Stimulated activated naive B cell treated with anti-CD40 and anti-IgM and Interleukin-4, amounts not matched to agents 10 μg/mL and 1 μg/mL and 100 μg/mL, for 72 hours (primary cell): Measurements from ENCODE around the gene OVOL1.
A peak's percentile ranks its signal among the peaks of the same experiment; 100 is the strongest.

Experiments
- ATAC-seq, 2 donors: fragments of 150-1000 bp; cut with Tn5 transposase; replicated peaks; 2 replicates each; pipeline ENCODE4 v1.10.0; 2021; ENCODE audit warnings: moderate library complexity in 1 of 2
- DNase-seq: peaks from one replicate; pipeline ENCODE4 v3.0.0; 2021
- H3K27ac Mint-ChIP-seq: one replicate; pipeline ENCODE4 v1.8.0; 2022; ENCODE audit warnings: mild to moderate bottlenecking, mixed read lengths
- H3K27me3 Mint-ChIP-seq, 2 donors: one replicate each; pipeline ENCODE4 v1.8.0; 2022; ENCODE audit warnings: mixed read lengths in 2 of 2
- H3K36me3 Mint-ChIP-seq, 2 donors: one replicate each; pipeline ENCODE4 v1.8.0; 2022; ENCODE audit warnings: mixed read lengths in 2 of 2, mild to moderate bottlenecking in 1 of 2
- H3K4me1 Mint-ChIP-seq, 2 donors: one replicate each; pipeline ENCODE4 v1.8.0; 2022; ENCODE audit warnings: mixed read lengths in 2 of 2, mild to moderate bottlenecking in 1 of 2
- H3K4me3 Mint-ChIP-seq, 2 donors: one replicate each; pipeline ENCODE4 v1.8.0; 2022; ENCODE audit warnings: mild to moderate bottlenecking in 2 of 2, mixed read lengths in 2 of 2, moderate library complexity in 1 of 2
- H3K9me3 Mint-ChIP-seq, 2 donors: one replicate each; pipeline ENCODE4 v1.8.0; 2022; ENCODE audit warnings: mixed read lengths in 2 of 2, mild to moderate bottlenecking in 1 of 2

The OVOL1 gene

DNA sequence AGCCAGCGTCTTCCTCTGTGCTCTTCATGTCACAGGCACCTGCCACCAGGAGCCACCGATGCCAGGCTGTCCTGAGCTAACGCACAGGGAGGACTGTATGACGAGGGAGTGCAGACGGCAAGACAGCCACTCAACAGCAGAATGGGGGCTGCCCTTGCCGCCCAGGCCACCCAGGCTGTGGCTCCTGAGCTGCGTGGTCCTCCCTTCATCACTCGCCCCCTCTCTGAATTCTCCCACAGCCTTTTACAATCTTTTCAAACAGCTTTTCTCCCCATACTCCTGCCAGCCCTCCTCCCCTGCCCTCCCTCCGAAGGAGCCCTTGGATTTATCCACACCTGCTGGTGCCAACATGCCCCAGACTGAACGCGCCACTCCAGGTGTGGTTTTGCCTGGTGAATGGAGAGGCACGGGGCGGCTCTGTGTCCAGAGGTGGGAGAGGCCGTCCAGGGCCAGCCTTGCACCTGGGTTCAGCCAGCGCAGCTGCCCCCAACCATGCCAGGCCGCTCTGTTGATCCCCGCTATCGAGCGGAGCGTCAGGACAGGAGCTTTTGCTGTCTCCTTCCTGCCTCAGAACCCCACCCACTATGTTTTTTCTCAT lies 22.0 kb downstream of the OVOL1 start:
- Mint-ChIP-seq H3K4me3 (no peak overlapping the region), H3K27ac (no peak overlapping the region), H3K27me3 (peaks cover 13 to 14% of the 10 kb centered on the region in 2 donors)

DNA sequence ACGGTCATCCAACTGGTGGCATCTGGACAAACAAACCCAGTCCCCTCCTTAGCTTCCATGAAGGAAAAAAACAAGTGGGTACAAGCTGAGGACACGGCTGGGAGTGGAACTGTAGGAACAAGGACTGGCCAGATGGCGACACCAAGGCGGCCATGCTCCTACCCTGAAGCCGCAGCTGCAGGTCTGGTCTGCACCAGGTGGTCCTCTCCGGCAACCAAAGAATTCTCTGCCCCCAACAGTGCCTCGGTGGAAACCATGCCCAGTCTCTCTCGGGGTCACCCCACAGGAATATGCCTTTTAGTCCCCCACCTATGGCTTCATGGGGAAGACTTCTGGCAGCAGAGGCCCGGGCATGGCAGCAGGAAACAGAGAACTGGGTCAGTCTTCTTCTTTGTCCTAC lies 22.6 kb downstream of the OVOL1 start:
- DNase-seq (no peak), ATAC-seq (no peak)
- Mint-ChIP-seq H3K36me3 (no peaks in the 10 kb centered on the region), H3K4me3 (no peak overlapping the region), H3K27me3 (peaks cover 7 to 8% of the 10 kb centered on the region in 2 donors), H3K27ac (no peak overlapping the region), H3K9me3 (no peaks in the 10 kb centered on the region), H3K4me1 (peaks cover 2 to 5% of the 10 kb centered on the region in 2 donors)

More for the DNA sequence above, 22.0 kb downstream of the OVOL1 start:
- ATAC-seq (no peak), DNase-seq (no peak)
- no peaks in the 10 kb centered on the region for H3K9me3 Mint-ChIP-seq
- H3K36me3 Mint-ChIP-seq = no peaks in the 10 kb centered on the region
- H3K4me1 Mint-ChIP-seq = peaks cover 0 to 5% of the 10 kb centered on the region in 2 donors

DNA sequence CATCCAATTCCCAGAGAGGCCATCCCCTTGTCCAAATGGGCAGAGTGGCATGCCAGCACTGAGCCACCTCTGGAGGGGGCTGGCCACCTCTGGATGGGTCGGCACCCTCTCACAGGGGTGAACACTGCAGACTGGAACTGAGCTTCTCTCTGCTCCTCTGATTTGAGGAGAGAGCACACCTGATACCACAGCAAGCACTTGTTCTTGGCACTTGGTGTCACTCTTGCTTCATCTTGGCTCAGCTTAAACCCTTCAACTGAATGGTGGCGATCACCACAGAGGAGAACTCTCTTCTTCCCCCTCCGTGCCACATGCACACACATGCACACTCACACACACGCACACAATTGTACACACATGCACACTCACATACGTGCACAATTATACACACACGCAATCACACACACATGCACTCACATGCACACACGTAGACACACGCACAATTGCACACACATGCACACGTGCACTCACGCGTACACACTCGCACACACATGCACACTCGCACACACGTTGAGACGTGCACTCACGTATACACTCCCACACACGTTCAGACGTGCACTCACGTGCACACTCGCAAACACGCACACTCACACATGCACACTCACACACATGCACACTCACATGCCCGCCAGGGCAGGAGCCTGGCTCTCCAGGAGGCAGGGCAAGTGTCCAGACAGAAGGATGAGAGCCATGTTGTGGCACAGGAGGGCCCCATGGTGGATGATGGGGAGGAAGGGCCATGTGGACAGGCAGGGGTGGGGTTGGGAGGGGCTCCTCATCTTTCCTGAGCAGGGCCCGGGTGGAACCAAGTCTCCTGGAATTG lies 23.4 kb downstream of the OVOL1 start:
- H3K27ac Mint-ChIP-seq = no peak overlapping the region
- no peaks in the 10 kb centered on the region for H3K9me3 Mint-ChIP-seq
- no peak overlapping the region for H3K4me3 Mint-ChIP-seq
- H3K4me1 Mint-ChIP-seq = peaks cover 8 to 9% of the 10 kb centered on the region in 2 donors
- H3K27me3 Mint-ChIP-seq = peaks cover 5 to 7% of the 10 kb centered on the region in 2 donors
- DNase-seq = no peak
- no peaks in the 10 kb centered on the region for H3K36me3 Mint-ChIP-seq
- peak; percentile 39 to 76 for ATAC-seq

DNA sequence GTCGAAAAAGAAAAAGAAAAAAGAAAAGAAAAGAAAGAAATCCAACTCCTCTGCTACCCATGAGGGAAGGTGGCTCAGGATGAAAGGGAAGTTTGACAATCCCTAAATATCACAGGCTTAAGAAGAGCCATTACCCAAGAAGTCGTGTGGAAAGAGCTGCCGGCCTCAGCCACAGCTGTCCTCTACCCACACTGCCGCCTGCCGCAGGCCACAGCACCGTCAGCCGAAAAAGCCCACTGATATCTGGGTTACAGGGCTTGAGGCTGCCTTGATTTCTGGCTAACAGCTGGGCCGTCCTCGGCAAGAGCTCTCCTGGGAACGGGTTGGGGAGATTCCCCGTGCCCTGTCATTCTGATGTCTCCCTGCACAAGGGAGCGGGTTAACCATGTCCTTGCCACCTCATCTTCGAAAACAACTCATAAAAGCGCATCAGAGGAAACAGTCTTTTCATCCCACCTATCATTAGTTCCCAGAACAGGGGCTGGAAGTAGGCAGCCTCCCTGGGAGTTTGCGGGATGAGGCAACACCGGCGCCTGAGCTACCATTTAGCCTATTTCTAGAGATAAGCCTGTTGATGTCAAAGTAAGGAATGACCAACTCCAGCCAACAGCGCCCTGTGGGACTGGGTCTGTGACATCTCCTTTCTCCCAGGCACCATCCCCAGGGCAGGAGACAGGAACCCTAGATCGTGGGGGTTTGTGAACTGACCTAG lies 25.1 kb downstream of the OVOL1 start:
- peaks cover 0 to 3% of the 10 kb centered on the region in 2 donors for H3K36me3 Mint-ChIP-seq
- DNase-seq (no peak), ATAC-seq (no peak)
- no peak overlapping the region for H3K27ac Mint-ChIP-seq
- peaks cover 10 to 16% of the 10 kb centered on the region in 2 donors for H3K4me1 Mint-ChIP-seq
- H3K4me3 Mint-ChIP-seq = no peak overlapping the region
- peaks cover 5 to 7% of the 10 kb centered on the region in 2 donors for H3K27me3 Mint-ChIP-seq
- H3K9me3 Mint-ChIP-seq = no peaks in the 10 kb centered on the region

DNA sequence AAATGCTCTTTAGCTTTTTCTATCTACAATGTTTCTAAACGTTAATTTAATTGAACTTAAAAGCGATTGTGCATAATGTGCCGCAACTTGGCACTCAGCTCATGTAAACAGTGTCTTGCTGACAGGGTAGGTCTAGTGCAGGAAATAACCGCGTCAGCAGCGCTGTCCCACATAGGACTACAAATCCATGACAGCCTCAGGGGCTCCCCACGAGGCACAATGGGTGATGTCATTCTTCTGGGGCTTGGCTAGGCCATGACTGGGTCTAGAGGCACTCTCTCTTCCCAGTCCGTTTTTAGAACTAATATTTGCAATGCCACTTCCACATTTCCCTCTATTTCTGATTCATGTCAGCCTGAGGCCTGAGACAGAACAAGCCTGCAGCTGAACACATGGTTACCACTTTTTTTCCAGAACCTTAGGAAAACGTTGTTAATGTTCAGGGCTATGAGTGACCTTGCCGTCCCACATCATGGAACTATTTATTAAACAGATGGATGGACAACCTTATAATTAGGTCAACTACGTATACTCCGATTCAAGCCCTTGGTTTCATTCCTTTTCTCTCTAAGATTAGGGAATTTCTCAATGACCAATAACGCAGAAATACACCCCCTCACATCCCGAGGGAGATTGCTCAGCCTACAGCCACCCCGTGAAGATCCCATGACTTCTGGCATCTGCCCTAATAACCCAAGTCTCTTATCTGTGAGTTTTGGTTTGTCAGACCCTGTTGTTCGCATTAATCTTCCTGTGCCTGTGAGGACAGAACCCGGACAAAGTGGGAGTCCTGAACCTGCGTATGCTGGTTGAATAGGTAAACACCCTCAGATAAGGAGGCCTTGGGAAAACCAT lies 27.5 kb downstream of the OVOL1 start:
- no peak for ATAC-seq
- no peaks in the 10 kb centered on the region for H3K27me3 Mint-ChIP-seq
- H3K36me3 Mint-ChIP-seq = peaks cover 0 to 3% of the 10 kb centered on the region in 2 donors

DNA sequence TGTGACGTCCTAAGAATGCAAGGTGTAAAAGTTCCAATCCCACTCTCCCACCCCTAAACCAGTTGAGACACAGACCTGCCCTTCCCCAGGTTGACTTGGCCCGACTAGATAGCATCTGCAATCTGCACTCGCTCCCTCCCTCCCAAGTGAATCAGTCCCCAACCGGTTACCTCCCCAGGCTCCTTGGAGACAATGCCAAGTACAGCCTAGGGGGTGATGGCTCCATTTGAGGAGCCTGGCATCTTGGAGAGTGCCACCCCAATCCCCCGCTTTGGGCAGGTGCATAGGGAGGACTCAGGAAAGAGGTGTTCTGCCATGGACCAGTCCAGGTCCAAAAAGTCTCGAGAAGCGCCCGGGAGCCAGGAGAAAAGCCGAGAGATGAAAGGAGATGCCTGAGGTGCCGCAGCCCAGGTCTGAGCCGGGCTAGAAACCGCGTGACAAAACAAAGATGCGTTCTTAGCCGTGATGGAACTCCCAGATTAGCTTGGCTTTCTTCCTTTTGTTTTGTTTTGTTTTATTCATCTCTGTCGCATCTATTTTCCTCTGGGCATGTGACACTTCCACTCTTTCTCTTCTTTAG lies 28.2 kb downstream of the OVOL1 start:
- DNase-seq = no peak
- Mint-ChIP-seq H3K36me3 (peaks cover 0 to 3% of the 10 kb centered on the region in 2 donors), H3K4me3 (no peak overlapping the region), H3K4me1 (peaks cover 17 to 29% of the 10 kb centered on the region in 2 donors), H3K27ac (no peak overlapping the region), H3K9me3 (no peaks in the 10 kb centered on the region), H3K27me3 (no peaks in the 10 kb centered on the region)
- no peak for ATAC-seq

More for the DNA sequence above, 27.5 kb downstream of the OVOL1 start:
- no peaks in the 10 kb centered on the region for H3K9me3 Mint-ChIP-seq
- no peak for DNase-seq
- H3K27ac Mint-ChIP-seq = no peak overlapping the region
- peaks cover 17 to 29% of the 10 kb centered on the region in 2 donors for H3K4me1 Mint-ChIP-seq
- H3K4me3 Mint-ChIP-seq = no peak overlapping the region

DNA sequence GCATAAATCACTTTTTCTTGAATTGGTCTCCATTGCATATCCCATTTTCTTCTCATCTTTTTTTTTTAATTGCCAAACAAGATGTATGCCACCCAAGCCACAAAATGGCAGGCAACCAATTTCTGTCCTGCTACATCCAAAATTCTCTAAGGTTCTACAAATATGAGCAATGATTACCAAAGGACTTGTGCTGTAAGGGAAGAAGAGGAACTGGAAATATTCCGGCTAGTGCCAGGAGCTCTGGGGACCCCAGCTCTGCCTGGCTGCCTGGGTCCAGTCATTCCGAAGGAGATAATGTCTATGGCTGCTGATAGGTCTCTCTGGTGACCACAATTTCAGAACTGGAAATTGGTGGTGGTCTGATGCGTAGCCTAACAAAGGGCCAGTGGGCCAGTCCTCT lies 29.8 kb downstream of the OVOL1 start:
- Mint-ChIP-seq H3K27me3 (no peaks in the 10 kb centered on the region), H3K9me3 (no peaks in the 10 kb centered on the region), H3K4me1 (peaks cover 15 to 29% of the 10 kb centered on the region in 2 donors), H3K36me3 (peaks cover 0 to 3% of the 10 kb centered on the region in 2 donors), H3K4me3 (no peak overlapping the region), H3K27ac (peak overlapping the region; percentile 81)
- no peak for ATAC-seq
- no peak for DNase-seq

DNA sequence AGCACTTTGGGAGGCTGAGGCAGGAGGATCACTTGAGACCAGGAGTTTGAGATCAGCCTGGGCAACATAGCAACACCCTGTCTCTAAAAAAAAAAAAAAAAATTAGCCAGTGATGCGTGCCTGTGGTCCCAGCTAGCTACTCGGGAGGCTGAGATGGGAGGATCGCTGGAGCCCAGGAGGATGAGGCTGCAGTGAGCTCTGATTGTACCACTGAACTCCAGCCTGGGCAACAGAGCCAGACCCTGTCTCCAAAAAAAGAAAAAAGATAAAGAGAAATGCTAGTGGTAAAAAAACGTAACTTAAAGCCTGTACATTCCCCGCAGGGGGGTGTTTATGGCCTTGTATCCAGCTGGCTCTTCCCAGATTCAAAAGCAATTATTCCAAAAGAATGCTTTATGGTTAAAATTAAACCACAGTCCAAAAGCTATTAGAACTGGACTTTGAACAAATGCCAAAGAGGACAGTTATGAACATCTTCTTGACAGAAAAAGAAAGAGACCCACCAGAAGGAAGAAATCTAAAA lies 30.5 kb downstream of the OVOL1 start:
- Mint-ChIP-seq H3K27ac (peak overlapping the region; percentile 81), H3K4me1 (peaks cover 15 to 29% of the 10 kb centered on the region in 2 donors), H3K36me3 (peaks cover 0 to 3% of the 10 kb centered on the region in 2 donors), H3K4me3 (peak overlapping the region; percentile 80 to 83), H3K9me3 (no peaks in the 10 kb centered on the region), H3K27me3 (no peaks in the 10 kb centered on the region)
- DNase-seq = no peak
- no peak for ATAC-seq

DNA sequence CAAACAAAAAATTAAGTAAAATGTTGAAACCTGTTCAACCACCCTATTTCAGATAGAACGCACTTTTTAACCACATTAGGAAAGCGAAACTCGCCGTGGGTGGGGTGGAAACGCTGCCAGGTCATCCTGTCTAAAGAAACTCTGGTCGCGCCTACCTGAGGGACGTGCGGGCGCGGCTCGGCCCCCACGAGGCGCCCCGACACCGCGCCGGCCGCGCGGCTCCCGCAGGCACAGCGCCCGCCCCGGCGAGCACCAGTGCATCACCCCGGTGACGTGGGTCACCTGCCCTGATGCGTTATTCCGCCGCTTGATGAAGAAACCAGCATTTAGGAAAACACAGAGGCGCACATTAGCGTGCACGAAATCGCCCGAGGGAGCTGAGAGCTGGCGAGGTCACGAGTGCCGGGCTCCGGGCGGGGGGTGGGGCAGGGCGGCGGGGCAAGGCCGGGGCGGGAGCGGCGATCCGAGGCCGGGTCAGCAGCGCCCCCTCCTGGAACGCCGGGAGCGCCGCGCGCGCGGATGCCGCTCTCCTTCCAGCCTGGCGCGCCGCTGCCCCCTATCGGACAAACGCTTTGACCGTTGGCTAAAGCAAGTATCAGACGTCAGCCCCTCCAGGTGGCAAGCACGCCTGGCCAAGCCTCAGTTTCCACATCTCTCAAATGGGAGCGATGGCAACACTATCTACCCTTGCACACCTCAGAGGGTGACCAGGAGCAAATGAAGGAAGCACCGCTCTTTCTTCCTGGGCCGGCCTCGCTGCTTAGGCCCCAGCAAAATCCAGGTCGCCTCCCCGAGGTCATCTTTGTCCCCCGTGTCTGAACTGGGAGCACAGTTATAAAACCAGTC lies 31.2 kb downstream of the OVOL1 start:
- Mint-ChIP-seq H3K4me1 (peaks cover 15 to 29% of the 10 kb centered on the region in 2 donors), H3K36me3 (peaks cover 0 to 3% of the 10 kb centered on the region in 2 donors), H3K4me3 (peak overlapping the region; percentile 80 to 83), H3K27me3 (no peaks in the 10 kb centered on the region), H3K9me3 (no peaks in the 10 kb centered on the region), H3K27ac (peak overlapping the region; percentile 81)
- peak; percentile 84 to 88 for ATAC-seq
- peak; percentile 88 for DNase-seq

DNA sequence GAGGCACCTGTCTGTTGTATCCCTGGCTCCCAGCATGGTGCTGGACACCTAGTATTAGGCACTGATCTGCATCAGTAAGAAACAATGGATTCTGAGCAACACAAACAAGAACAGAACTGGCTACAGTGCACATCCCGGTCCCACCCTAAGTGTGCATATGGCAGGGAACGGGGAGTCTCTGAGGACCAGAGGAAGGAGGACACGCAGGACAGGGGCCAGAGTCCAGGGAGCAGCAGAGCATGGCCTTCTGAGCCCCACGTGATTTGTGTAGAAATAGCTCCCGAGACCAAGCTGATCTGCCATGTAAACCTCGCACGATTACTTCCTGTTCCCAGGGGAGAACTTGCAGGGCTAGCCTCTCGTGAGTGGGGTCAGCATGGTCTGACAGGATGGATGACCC lies 34.2 kb downstream of the OVOL1 start:
- no peaks in the 10 kb centered on the region for H3K27me3 Mint-ChIP-seq
- H3K36me3 Mint-ChIP-seq = peaks cover 0 to 1% of the 10 kb centered on the region in 2 donors
- no peak overlapping the region for H3K4me3 Mint-ChIP-seq
- no peak for ATAC-seq
- H3K9me3 Mint-ChIP-seq = no peaks in the 10 kb centered on the region
- H3K27ac Mint-ChIP-seq = no peak overlapping the region
- DNase-seq = no peak
- peaks cover 10 to 20% of the 10 kb centered on the region in 2 donors for H3K4me1 Mint-ChIP-seq

DNA sequence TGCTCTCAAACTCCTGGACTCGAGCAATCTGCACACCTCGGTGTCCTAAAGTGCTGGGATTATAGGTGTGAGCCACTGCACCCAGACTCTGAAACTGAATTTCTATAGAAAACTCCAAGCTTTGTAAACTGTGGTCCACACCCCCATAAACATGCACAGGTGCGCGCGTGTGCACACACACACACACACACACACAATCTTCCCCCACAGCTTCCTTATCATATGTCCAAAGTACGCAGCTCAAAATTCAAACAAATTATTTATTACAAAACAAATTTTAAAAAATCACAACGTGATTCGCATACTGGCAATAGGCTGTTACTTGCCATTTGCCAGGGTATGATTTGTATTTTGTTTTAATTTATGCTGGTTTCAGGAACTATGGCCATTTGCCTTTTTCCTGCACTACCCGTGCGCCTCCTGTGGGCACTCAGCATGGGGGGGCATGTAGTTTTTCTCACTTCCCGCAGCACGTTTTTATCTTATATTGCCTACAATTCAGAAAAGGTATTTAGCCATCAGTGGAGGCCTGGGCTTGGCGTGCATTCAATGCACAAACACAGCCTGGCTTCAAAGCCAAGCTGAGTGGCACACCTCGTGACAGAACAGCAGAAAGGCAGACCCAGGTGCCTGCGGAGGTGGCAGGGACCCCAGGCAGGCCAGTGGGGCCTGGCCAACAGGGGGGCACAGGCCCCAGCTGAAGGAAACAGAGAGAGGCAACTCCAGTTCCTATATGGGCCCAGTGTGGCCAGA lies 36.1 kb downstream of the OVOL1 start:
- DNase-seq (no peak), ATAC-seq (no peak)
- Mint-ChIP-seq H3K27me3 (no peaks in the 10 kb centered on the region), H3K27ac (no peak overlapping the region), H3K4me1 (peaks cover 7 to 8% of the 10 kb centered on the region in 2 donors), H3K36me3 (no peaks in the 10 kb centered on the region), H3K4me3 (no peak overlapping the region), H3K9me3 (no peaks in the 10 kb centered on the region)
